HCT116 (cell line): Measurements from ENCODE around the gene AGPAT3. TPM values are rescaled to one million over a fixed set of nuclear protein-coding genes. Genes with fewer than 3 reads are reported as not detected.

ENCODE experiments used
- ATAC-seq: fragments of 200-7000 bp; cut with Tn5 transposase; 2 replicates; pipeline ENCODE4 v1.9.1; 2020; ENCODE audit warnings: mild to moderate bottlenecking, moderate library complexity
- BruUV-seq: library from RNA; stranded (reverse); fragments of 400-500 nt; replicated peaks from 2 replicates; lab custom pipeline; 2021; lab: Mats Ljungman, UMichigan
- CTCF ChIA-PET: fragments of 300-600 bp; sonication (Branson Sonifier 250); formaldehyde crosslinking; loops from one replicate; lab custom pipeline; 2021; ENCODE audit warnings: antibody characterized with exemption; lab: Charles Lee
- POLR2A ChIA-PET: fragments of 300-600, 350-600 bp; sonication (Branson Sonifier 250); formaldehyde crosslinking; loops from one replicate; lab custom pipeline; 2021; ENCODE audit warnings: antibody characterized with exemption; lab: Charles Lee
- RAD21 ChIA-PET, 2 experiments: fragments of 300-600 bp; sonication (Branson Sonifier 250); formaldehyde crosslinking; loops; one replicate each; lab custom pipeline; 2023; ENCODE audit warnings: low total read pairs in 2 of 2; ENCODE audit not compliant: uncharacterized antibody in 2 of 2, unreplicated experiment in 2 of 2, low non-redundant PET in 1 of 2; lab: Charles Lee
- DNase-seq: peaks from one replicate; pipeline ENCODE4 v3.0.0-alpha.2; 2010; ENCODE audit warnings: low read depth, low spot score
- H2AFZ ChIP-seq: fragments of 200-600 bp; shearing (Covaris generic), sonication (generic); 2 replicates; pipeline ENCODE4 v1.6.1; 2017; ENCODE audit warnings: low read depth, mixed run types, mixed read lengths, antibody characterized with exemption, low read length; ENCODE audit not compliant: poor library complexity, severe bottlenecking
- H3K27ac ChIP-seq: 2 replicates; pipeline ENCODE4 v1.5.1; 2012; ENCODE audit warnings: low read depth, low read length
- H3K27me3 ChIP-seq: fragments of 200-600 bp; sonication (generic); 2 replicates; pipeline ENCODE4 v1.6.1; 2016; ENCODE audit warnings: mixed run types, low read length, mixed read lengths; ENCODE audit not compliant: insufficient read depth
- H3K36me3 ChIP-seq, 2 experiments: fragments of 200-500 bp in 1 of 2; fragments of 200-600 bp in 1 of 2; sonication (Bioruptor generic) in 1 of 2; sonication (generic) in 1 of 2; 2 replicates each; pipeline versions ENCODE4 v1.5.1 to v1.6.1; 2014 to 2016; ENCODE audit warnings: low read length in 2 of 2, inconsistent platforms in 1 of 2, mixed read lengths in 1 of 2, mixed run types in 1 of 2; ENCODE audit not compliant: insufficient read depth in 2 of 2, control insufficient read depth in 1 of 2
- H3K4me1 ChIP-seq, 2 experiments: fragments of 200-600 bp in 1 of 2; sonication (generic) in 1 of 2; 2 replicates each; pipeline versions ENCODE4 v1.5.1 to v1.6.1; 2012 to 2017; ENCODE audit warnings: low read length in 2 of 2, inconsistent platforms in 1 of 2, mild to moderate bottlenecking in 1 of 2, mixed read lengths in 1 of 2, mixed run types in 1 of 2, moderate library complexity in 1 of 2; ENCODE audit not compliant: insufficient read depth in 2 of 2, control insufficient read depth in 1 of 2
- H3K4me2 ChIP-seq: fragments of 200-600 bp; sonication (generic); 2 replicates; pipeline ENCODE4 v1.6.1; 2017; ENCODE audit warnings: mixed run types, low read length, mixed read lengths
- H3K4me3 ChIP-seq, 2 experiments: fragments of 200-600 bp in 1 of 2; sonication (generic) in 1 of 2; replicated peaks in 1 of 2; 2 replicates each; pipeline ENCODE4 v1.5.1; 2011 to 2016; ENCODE audit warnings: low read length in 2 of 2, control low read depth in 1 of 2, low read depth in 1 of 2, mild to moderate bottlenecking in 1 of 2, mixed read lengths in 1 of 2, mixed run types in 1 of 2
- H3K79me2 ChIP-seq: fragments of 200-600 bp; sonication (generic); 2 replicates; pipeline ENCODE4 v1.6.1; 2017; ENCODE audit warnings: mild to moderate bottlenecking, mixed run types, low read length, moderate library complexity, mixed read lengths; ENCODE audit not compliant: insufficient read depth
- H3K9ac ChIP-seq: fragments of 200-600 bp; sonication (generic); 2 replicates; pipeline ENCODE4 v1.6.1; 2016; ENCODE audit warnings: low read length, mixed read lengths
- H3K9me2 ChIP-seq: fragments of 200-600 bp; sonication (generic), shearing (Covaris generic); 2 replicates; pipeline ENCODE4 v1.6.1; 2017; ENCODE audit warnings: mixed run types, mild to moderate bottlenecking, moderate library complexity; ENCODE audit not compliant: insufficient read depth
- H3K9me3 ChIP-seq, 2 experiments: fragments of 200-500 bp in 1 of 2; fragments of 200-600 bp in 1 of 2; sonication (Bioruptor generic) in 1 of 2; sonication (generic) in 1 of 2; 2 replicates each; pipeline ENCODE4 v1.6.1; 2014 to 2017; ENCODE audit warnings: low read length in 2 of 2, mixed read lengths in 2 of 2, inconsistent platforms in 1 of 2, low read depth in 1 of 2, mild to moderate bottlenecking in 1 of 2, mixed run types in 1 of 2, moderate library complexity in 1 of 2; ENCODE audit not compliant: control insufficient read depth in 1 of 2, insufficient read depth in 1 of 2
- H4K20me1 ChIP-seq: fragments of 200-600 bp; sonication (generic), shearing (Covaris generic); 2 replicates; pipeline ENCODE4 v1.6.1; 2017; ENCODE audit warnings: mixed run types, mild to moderate bottlenecking, moderate library complexity; ENCODE audit not compliant: insufficient read depth
- ATF3 ChIP-seq: IDR thresholded peaks from 2 replicates; pipeline ENCODE4 v1.6.1; 2012
- CEBPB ChIP-seq: IDR thresholded peaks from 2 replicates; pipeline ENCODE4 v1.6.1; 2012; ENCODE audit warnings: low read depth
- EGR1 ChIP-seq: IDR thresholded peaks from 2 replicates; pipeline ENCODE4 v1.6.1; 2012; ENCODE audit warnings: low read depth
- EZH2 ChIP-seq: fragments of 200-600 bp; sonication (generic); IDR thresholded peaks from 2 replicates; pipeline ENCODE4 v1.6.1; 2017; ENCODE audit warnings: antibody characterized with exemption, mixed run types
- JUND ChIP-seq: IDR thresholded peaks from 2 replicates; pipeline ENCODE4 v1.6.1; 2012
- MAX ChIP-seq: IDR thresholded peaks from 2 replicates; pipeline ENCODE4 v1.6.1; 2012
- POLR2AphosphoS5 ChIP-seq: IDR thresholded peaks from 2 replicates; pipeline ENCODE4 v1.6.1; 2011; ENCODE audit warnings: mild to moderate bottlenecking, low read depth, low read length, moderate library complexity
- RAD21 ChIP-seq: IDR thresholded peaks from 2 replicates; pipeline ENCODE4 v1.6.1; 2012; ENCODE audit warnings: low read depth, mild to moderate bottlenecking
- SIN3A ChIP-seq: IDR thresholded peaks from 2 replicates; pipeline ENCODE4 v1.6.1; 2012; ENCODE audit warnings: low read depth
- SP1 ChIP-seq: IDR thresholded peaks from 2 replicates; pipeline ENCODE4 v1.6.1; 2012; ENCODE audit warnings: low read depth
- SRF ChIP-seq: IDR thresholded peaks from 2 replicates; pipeline ENCODE4 v1.6.1; 2012; ENCODE audit warnings: low read depth
- ZBTB33 ChIP-seq: IDR thresholded peaks from 2 replicates; pipeline ENCODE4 v1.6.1; 2011; ENCODE audit warnings: mild to moderate bottlenecking, low read length, moderate library complexity; ENCODE audit not compliant: insufficient replicate concordance; ENCODE audit errors: extremely low read depth
- ZNF274 ChIP-seq: fragments of 200-500 bp; sonication (Bioruptor generic); IDR thresholded peaks from 2 replicates; pipeline ENCODE4 v1.6.1; 2014; ENCODE audit warnings: mild to moderate bottlenecking, low read depth, low read length, inconsistent platforms
- intact Hi-C: fragments of 100-400 bp; cut with micrococcal nuclease; formaldehyde crosslinking; loops from 2 replicates; pipeline ENCODE4 v1.10.0; 2022
- total RNA-seq: library from RNA; stranded (reverse); gene quantifications from one replicate; pipeline ENCODE4 v1.2.1, GENCODE V29; 2021; ENCODE audit not compliant: unreplicated experiment

Gene AGPAT3
- total RNA-seq, 1 experiment from 2014 or later: 54.1 TPM

GRCh38 chr21:43819511-43820405 lies 45.3 kb upstream of the AGPAT3 start:
- Histone ChIP-seq H3K27me3 (no peaks in the 10 kb centered on the region), H3K4me3 (no peak overlapping the region), H3K9ac (no peak overlapping the region), H3K4me1 (peaks cover 2 to 19% of the 10 kb centered on the region in 2 experiments), H3K4me2 (no peak overlapping the region), H3K36me3 (no peaks in the 10 kb centered on the region), H3K9me2 (no peaks in the 10 kb centered on the region), H3K9me3 (no peaks in the 10 kb centered on the region), H3K27ac (no peak overlapping the region), H4K20me1 (no peaks in the 10 kb centered on the region), H3K79me2 (no peaks in the 10 kb centered on the region), H2AFZ (no peak overlapping the region)
- ChIA-PET CTCF (no interaction called here), RAD21 (no interaction called here), POLR2A (no interaction called here)
- TF ChIP-seq EZH2 (no peak), ZNF274 (no peak), SIN3A (no peak)
- intact Hi-C loops: no loop called here
- no TSS peak for BruUV-seq
- ATAC-seq (no peak), DNase-seq (no peak)

GRCh38 chr21:43820466-43820865 lies 44.6 kb upstream of the AGPAT3 start:
- ChIA-PET RAD21 (no interaction called here), CTCF (no interaction called here), POLR2A (no interaction called here)
- peaks cover 0 to 18% of the 10 kb centered on the region in 2 experiments; a peak in 3 of 4 replicates for H3K4me1 ChIP-seq
- intact Hi-C loops: no loop called here
- no peaks in the 10 kb centered on the region for H3K79me2 ChIP-seq
- H3K27me3 ChIP-seq: no peaks in the 10 kb centered on the region
- no peaks in the 10 kb centered on the region for H3K36me3 ChIP-seq
- H3K9me2 ChIP-seq: no peaks in the 10 kb centered on the region
- TF ChIP-seq CEBPB (no peak), JUND (no peak), EZH2 (no peak), SRF (no peak), ATF3 (no peak), ZBTB33 (no peak), EGR1 (no peak), RAD21 (no peak), POLR2AphosphoS5 (no peak), SP1 (no peak), MAX (no peak)
- H3K27ac ChIP-seq: no peak overlapping the region
- no peak overlapping the region for H3K4me2 ChIP-seq
- no peak overlapping the region for H3K4me3 ChIP-seq
- no peak overlapping the region for H3K9ac ChIP-seq
- no peaks in the 10 kb centered on the region for H4K20me1 ChIP-seq
- DNase-seq (no peak), ATAC-seq (no peak)
- no peak overlapping the region for H2AFZ ChIP-seq
- no TSS peak for BruUV-seq
- no peaks in the 10 kb centered on the region for H3K9me3 ChIP-seq
